ENCODE measurements around the gene BCL11A.

The BCL11A gene

DNA sequence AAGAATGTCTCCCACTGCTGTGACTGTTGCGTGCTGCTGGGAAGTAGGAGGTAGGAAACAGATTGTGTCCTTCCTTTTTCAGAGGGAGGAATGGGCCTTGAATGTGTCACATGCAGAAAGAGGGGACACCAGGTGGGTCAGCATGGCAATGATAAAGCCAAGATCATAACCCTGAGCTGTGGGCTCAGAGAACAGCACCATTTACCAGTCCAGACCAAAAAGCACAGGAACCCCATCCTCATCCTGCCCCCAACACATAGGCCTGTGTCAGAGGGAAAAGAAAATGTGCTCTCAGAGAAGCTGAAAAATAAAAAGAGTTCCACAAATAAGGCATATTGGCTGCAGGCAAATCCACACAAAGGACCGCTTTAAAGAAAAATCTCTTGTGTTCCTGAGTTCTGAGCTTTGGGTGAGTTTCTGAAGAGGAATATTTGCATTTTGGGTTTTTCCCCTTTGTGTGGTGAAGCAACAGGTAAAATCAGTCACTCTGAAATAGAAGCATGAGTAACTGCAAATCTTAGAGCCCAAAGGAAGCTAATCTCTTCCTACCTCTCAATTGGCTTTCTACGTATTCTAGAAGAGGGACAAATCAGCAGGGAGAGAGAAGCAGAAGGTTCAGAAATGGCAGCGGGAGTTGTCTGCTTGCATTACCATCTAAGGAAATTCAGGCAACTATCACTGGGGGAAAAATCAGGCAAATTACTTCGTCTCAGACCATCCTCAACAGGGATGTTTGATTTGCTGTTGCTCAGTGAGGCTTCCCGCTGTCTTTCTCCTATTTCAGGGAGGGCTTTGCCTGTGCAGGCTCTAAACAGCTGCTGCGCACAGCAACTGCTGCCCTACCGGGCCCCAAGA, 106.8 kb downstream of the BCL11A start:
- Mint-ChIP-seq H3K4me1 (no peaks in the 10 kb centered on the region), H3K36me3 (no peaks in the 10 kb centered on the region), H3K27ac (no peak overlapping the region), H3K4me3 (no peak overlapping the region), H3K9me3 (no peaks in the 10 kb centered on the region)
- ATAC-seq (no peak), DNase-seq (ENCODE audit: low spot score in 2 of 2) (no peak)

DNA sequence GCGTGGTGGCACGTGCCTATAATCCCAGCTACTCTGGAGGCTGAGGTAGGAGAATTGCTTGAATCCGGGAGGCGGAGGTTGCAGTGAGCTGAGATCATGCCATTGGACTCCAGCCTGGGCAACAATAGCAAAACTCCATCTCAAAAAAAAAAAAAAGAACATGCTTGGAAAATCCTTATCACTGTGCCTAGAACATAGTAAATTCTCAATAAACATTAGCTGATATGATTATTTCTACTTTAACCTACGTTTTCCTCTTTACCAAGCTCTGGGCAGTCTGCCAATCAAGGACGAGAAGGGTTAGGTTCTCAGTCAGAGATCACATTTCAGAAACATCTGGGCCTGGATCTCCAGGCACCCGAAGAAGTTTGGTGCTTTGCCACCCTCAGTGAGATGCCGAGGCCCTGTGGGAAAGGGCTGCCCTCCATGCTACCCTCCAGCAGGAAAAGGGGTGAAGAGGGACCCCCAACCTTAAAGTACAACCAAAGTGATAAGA, 107.7 kb downstream of the BCL11A start:
- H3K4me1 Mint-ChIP-seq, result no peaks in the 10 kb centered on the region
- no peak overlapping the region for H3K4me3 Mint-ChIP-seq
- H3K9me3 Mint-ChIP-seq, result no peaks in the 10 kb centered on the region
- H3K36me3 Mint-ChIP-seq, result no peaks in the 10 kb centered on the region
- H3K27ac Mint-ChIP-seq, result no peak overlapping the region
- ATAC-seq, result no peak
- no peak for DNase-seq (ENCODE audit: low spot score in 2 of 2)

DNA sequence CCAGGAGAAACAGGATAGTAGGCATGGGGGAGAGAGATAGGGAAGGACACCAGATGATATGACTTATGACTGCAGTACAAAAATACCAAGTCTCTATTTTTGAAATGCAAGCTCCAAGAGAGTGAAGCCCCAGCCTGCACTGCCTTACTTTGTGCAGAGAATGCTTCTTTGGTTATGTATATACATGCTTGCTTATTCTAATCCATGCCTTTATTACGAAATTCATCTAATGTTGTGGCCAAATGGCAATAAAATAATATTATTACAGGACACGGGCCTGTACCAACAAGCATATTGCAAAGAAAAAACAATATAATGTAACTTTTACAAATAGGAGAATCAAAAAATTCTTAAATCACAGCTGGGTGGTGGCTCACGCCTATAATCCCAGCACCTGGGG, 110.8 kb downstream of the BCL11A start:
- no peak overlapping the region for H3K27ac Mint-ChIP-seq
- no peaks in the 10 kb centered on the region for H3K9me3 Mint-ChIP-seq
- H3K4me3 Mint-ChIP-seq, result no peak overlapping the region
- no peaks in the 10 kb centered on the region for H3K4me1 Mint-ChIP-seq
- ATAC-seq, result no peak
- DNase-seq (ENCODE audit: low spot score in 2 of 2), result no peak
- H3K36me3 Mint-ChIP-seq, result no peaks in the 10 kb centered on the region

DNA sequence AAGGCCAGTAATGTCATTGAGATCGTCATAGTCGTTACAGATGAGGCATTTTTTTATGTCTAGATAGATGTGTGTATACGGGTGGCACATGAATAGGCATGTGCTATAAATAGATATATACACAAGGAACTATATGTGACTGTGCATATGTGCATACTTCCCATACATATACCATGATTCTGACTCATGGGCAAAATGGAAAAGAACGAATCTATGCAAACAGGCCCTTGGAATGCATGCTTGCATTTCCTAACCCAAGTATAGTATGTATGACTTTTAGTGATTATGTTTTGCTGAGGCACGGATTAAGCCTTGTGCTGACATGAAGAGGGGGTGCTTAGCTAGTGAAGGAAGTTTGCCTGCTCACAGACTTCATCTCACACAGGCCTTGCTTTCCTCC, 111.7 kb downstream of the BCL11A start:
- H3K36me3 Mint-ChIP-seq, result no peaks in the 10 kb centered on the region
- no peaks in the 10 kb centered on the region for H3K4me1 Mint-ChIP-seq

DNA sequence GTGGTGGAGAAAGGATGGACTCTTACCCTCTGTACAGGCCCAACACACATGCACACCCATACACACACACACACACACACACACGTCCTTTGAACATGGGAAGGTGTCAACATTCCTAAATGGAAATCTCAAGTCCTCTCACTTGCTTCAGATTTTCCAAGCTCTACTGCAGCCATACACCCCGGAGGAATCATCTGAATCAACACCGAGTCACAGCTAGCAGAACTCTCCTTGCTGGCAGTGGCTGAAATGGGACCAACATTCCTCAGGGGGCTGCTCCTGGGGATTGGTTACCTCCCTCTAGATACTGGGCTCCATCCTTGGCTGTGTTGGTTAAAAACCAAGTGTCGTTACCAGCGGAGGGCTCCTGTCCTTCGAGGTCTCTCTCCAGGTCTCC, 112.7 kb downstream of the BCL11A start:
- H3K4me3 Mint-ChIP-seq, result no peak overlapping the region
- no peaks in the 10 kb centered on the region for H3K4me1 Mint-ChIP-seq
- no peak for DNase-seq (ENCODE audit: low spot score in 2 of 2)
- ATAC-seq, result no peak
- no peaks in the 10 kb centered on the region for H3K36me3 Mint-ChIP-seq
- no peaks in the 10 kb centered on the region for H3K9me3 Mint-ChIP-seq
- no peak overlapping the region for H3K27ac Mint-ChIP-seq

More for the DNA sequence above, 111.7 kb downstream of the BCL11A start:
- ATAC-seq (no peak), DNase-seq (ENCODE audit: low spot score in 2 of 2) (no peak)
- no peaks in the 10 kb centered on the region for H3K9me3 Mint-ChIP-seq
- H3K27ac Mint-ChIP-seq, result no peak overlapping the region
- H3K4me3 Mint-ChIP-seq, result no peak overlapping the region

DNA sequence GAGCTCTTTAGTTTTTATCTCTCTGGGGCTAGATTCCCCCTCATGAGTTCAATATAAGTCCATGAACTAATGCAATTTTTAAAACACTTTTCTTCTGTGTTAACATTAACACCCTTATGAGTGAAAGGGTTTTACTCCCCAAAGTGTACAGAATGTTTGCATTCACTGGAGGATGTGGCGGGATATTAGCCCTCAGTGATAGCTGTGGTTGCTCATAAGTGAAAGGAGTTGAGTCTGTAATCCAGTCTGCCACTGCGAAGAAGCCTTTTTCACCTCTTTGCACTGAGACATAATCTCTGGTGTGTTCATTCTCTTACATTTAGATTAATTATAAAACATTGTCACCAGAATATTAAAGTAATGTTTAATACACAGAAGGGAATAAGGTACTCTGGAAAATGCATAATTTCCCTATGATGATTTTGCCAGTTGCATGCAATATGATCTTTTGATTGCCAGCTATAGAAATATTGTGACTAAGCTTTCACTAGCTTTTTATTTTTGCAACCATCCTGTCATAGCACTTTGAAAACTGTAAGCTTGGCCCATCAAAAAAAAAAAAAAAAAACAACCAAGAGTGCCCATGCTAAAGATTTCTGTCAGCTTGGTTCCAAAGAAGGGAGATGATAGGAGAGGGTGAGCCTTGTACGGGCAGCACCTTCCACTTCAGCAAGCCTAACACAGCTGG, 113.2 kb downstream of the BCL11A start:
- no peaks in the 10 kb centered on the region for H3K4me1 Mint-ChIP-seq
- no peak overlapping the region for H3K4me3 Mint-ChIP-seq
- H3K36me3 Mint-ChIP-seq, result no peaks in the 10 kb centered on the region

DNA sequence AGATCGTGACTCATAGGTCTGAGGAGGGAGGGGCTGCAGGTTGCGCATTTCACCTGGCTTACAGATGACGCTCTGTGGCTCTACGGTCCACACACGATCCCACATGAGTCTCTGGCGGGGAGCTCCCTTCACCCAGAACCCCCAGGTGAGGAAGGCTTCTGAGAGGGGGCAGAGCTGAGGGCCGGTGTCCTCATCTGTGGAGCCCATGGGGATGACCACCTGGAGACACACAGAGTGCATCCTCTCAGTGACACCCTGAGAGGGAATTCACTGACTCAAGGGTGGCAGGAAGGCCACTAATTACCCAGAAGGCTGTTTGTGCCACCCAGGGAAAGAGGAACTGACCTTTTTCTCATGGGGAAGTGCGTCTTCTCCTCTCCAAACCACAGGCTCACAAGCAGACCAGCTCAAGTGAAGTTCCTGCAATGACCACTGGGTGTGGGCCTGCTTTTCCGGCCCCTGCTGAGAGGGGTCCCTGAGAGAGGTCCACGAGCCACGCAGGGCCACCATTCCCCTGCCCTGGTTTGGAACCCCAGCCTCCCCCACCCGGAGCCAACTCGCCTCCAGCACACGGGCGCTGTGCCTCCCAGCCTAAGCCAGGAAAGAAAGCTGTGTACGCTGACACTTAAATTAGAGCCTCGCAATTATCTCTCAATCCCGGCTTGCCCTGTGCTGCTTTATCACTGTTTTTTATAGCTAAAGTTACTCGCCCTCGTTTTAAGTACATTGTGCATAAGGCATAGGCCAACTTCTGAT, 114.1 kb downstream of the BCL11A start:
- no peaks in the 10 kb centered on the region for H3K4me1 Mint-ChIP-seq
- ATAC-seq (peak; percentile 43), DNase-seq (ENCODE audit: low spot score in 2 of 2) (no peak)
- H3K4me3 Mint-ChIP-seq, result no peak overlapping the region
- H3K9me3 Mint-ChIP-seq, result no peaks in the 10 kb centered on the region
- H3K36me3 Mint-ChIP-seq, result no peaks in the 10 kb centered on the region
- H3K27ac Mint-ChIP-seq, result no peak overlapping the region

More for the DNA sequence above, 113.2 kb downstream of the BCL11A start:
- H3K27ac Mint-ChIP-seq, result no peak overlapping the region
- ATAC-seq (no peak), DNase-seq (ENCODE audit: low spot score in 2 of 2) (no peak)
- no peaks in the 10 kb centered on the region for H3K9me3 Mint-ChIP-seq

DNA sequence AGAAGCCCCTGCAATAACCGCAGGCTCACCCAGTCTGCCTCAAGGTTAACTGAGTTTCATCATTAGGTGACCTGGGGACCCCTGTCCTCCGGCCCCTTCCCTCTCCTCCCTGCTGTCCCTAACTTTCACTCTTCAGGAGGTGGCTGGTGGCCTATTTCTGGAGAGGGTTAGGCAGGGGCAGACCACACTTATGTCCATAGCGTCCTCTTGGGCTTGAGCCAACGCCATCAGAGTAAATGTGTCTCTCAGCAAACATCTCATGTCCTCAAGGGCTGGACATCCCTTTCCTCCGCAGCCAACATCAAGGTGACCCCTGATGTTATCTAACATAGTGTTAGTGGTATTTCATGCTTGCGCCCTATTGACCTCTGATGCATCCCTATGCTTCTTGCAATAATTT, 114.8 kb downstream of the BCL11A start:
- ATAC-seq (no peak), DNase-seq (ENCODE audit: low spot score in 2 of 2) (no peak)
- H3K4me3 Mint-ChIP-seq, result no peak overlapping the region
- no peak overlapping the region for H3K27ac Mint-ChIP-seq
- H3K9me3 Mint-ChIP-seq, result no peaks in the 10 kb centered on the region
- H3K36me3 Mint-ChIP-seq, result no peaks in the 10 kb centered on the region
- no peaks in the 10 kb centered on the region for H3K4me1 Mint-ChIP-seq

DNA sequence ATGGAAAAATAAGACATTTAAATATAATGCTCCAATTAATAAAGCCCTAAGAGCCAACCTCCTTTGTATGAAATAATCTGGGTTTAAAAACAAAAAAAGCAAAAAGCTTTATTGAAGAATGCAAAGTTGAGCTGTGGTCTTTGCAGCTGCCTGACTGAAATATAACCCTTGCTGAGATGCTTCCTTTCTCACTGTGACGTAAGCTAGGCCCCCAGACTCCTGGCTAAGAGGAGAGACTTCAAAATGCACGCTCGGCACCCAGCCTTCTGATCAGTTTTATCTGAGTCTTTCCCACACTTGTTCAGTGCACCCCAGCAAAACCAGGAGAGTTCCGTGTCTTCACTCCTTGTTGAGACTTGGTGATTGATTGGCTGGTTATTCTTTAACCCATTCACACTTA, 115.3 kb downstream of the BCL11A start:
- DNase-seq (ENCODE audit: low spot score in 2 of 2) (no peak), ATAC-seq (no peak)
- Mint-ChIP-seq H3K4me3 (no peak overlapping the region), H3K4me1 (no peaks in the 10 kb centered on the region), H3K36me3 (no peaks in the 10 kb centered on the region), H3K27ac (no peak overlapping the region), H3K9me3 (no peaks in the 10 kb centered on the region)

DNA sequence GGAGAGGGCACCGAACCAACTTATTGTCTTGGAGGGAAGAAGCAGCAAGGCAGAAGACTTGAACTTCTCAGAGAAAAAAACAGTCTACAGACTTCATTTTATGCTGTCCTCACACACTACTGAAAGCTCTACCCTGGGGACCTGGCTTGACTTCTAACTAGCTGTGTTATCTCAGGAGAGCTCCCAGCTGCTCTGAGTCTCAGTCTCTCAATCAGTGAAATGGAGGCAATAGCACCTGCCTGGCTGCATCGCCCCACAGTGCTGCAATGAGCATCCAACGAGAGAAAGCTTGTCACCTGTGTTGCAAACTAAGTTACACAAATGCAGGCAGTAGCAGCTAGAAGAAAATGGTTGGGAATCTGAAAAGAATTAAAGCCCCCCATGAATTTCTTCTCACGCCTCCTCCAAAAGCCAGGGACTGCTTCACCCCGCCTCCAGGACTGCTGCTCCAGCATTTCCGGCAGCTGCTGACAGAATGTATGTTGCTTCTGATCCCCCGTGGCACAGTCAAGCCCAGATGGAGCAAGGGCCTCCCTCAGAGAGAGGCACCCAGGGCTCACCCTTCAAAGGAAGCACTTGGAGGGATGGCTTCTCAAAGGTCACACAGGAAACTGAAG, 116.3 kb downstream of the BCL11A start:
- no peak overlapping the region for H3K27ac Mint-ChIP-seq
- no peaks in the 10 kb centered on the region for H3K4me1 Mint-ChIP-seq
- no peak overlapping the region for H3K4me3 Mint-ChIP-seq
- ATAC-seq (no peak), DNase-seq (ENCODE audit: low spot score in 2 of 2) (no peak)
- H3K9me3 Mint-ChIP-seq, result no peaks in the 10 kb centered on the region
- no peaks in the 10 kb centered on the region for H3K36me3 Mint-ChIP-seq

DNA sequence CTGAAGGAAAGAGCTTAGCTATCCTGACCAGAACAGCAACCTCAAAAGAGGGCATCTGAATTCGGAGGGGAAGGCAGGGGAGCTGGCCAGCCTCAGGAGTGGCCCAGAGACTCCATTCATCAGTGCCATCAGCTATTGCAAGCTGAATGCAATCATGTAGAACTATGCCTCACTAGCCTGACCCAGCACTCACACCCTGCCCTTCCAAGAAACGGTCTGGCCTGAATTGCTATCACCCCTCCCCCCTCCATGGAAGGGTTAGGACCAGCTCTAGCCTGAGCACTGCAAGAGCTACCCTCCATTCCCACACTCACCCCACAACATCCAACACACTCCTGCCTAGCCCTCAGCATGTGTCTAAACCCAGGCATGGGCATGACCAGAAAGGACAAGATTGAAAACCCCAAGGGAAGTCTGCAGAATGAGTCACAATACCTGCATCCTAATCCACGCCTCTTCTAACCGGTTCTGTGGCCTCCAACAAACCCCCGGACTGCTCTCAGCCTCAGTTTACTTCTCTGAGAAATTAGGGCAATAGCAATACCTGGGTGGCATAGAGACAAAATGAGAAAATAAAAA, 120.3 kb downstream of the BCL11A start:
- ATAC-seq (peak; percentile 46), DNase-seq (ENCODE audit: low spot score in 2 of 2) (no peak)
- H3K4me3 Mint-ChIP-seq, result no peak overlapping the region
- no peak overlapping the region for H3K27ac Mint-ChIP-seq
- H3K9me3 Mint-ChIP-seq, result no peaks in the 10 kb centered on the region
- H3K4me1 Mint-ChIP-seq, result no peaks in the 10 kb centered on the region
- H3K36me3 Mint-ChIP-seq, result no peaks in the 10 kb centered on the region

DNA sequence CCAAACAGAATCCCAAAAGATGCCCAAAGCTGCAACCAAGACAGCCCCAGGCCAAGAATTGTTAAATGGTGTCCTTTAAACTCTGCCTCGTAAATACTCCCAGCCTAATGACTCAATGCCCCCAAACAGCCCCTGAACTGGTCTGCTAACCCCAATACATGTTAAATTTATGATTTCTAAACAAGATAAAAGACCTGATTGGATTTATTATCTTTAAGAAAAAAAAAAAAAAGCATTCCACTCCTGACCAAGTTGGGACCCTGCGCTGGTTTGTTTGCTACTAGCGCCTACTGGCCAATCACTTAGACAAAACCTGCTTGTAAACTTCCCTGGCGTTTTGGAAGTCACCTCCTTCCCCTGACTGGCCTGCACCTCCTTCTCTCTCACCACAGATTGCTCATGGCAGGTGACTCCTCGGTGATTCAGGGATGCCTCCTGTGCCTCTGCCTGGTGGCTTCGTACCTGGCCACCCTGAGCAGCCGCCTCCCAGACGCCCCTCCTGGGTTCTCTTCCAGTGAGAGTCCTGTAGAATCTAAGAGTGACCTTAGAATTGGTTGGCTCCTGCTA, 121.3 kb downstream of the BCL11A start:
- Mint-ChIP-seq H3K4me3 (no peak overlapping the region), H3K4me1 (no peaks in the 10 kb centered on the region), H3K27ac (no peak overlapping the region), H3K36me3 (no peaks in the 10 kb centered on the region), H3K9me3 (no peaks in the 10 kb centered on the region)
- no peak for DNase-seq (ENCODE audit: low spot score in 2 of 2)
- no peak for ATAC-seq

DNA sequence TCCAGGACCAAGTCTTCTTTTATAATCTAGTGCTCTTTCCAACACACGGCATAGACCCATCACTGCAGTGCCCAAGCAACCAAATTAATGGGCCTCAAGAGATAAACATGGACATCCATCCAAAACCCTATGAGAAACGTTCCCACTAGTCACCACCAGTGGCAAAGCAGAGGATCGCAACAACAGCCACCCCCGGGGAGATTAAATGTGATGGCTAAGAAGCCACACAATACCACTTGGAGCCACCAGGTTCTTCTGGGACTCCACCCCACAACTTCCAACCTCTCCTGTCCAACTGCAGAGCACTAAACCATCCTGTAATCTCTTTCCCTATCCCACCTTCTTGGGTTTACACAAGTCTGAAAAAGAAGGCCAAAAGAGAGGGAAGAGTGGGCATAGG, 123.8 kb downstream of the BCL11A start:
- ATAC-seq (no peak), DNase-seq (ENCODE audit: low spot score in 2 of 2) (no peak)
- H3K4me3 Mint-ChIP-seq, result no peak overlapping the region
- H3K9me3 Mint-ChIP-seq, result no peaks in the 10 kb centered on the region
- H3K36me3 Mint-ChIP-seq, result no peaks in the 10 kb centered on the region
- no peaks in the 10 kb centered on the region for H3K4me1 Mint-ChIP-seq
- no peak overlapping the region for H3K27ac Mint-ChIP-seq

DNA sequence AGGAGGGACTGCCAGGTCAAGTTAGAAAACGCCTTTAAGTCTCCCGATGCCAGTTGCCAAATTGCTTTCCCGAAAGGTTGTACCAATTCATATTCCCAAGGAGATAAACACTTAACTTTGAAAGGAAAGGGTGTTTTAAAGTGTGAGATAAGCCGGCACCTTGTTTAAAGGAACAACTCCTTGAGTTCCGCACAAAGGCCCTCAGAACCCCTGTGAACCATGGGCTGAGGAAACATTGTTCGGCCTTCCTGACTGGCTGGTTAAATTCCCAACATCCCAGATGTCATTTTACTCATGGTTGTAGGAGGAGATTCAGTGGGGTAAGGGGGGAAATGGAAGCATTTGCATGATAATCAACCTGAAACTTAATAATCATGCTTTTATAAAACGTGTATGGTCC, 126.6 kb downstream of the BCL11A start:
- Mint-ChIP-seq H3K4me3 (no peak overlapping the region), H3K36me3 (no peaks in the 10 kb centered on the region), H3K27ac (no peak overlapping the region), H3K4me1 (no peaks in the 10 kb centered on the region), H3K9me3 (no peaks in the 10 kb centered on the region)
- DNase-seq (ENCODE audit: low spot score in 2 of 2), result no peak
- no peak for ATAC-seq

DNA sequence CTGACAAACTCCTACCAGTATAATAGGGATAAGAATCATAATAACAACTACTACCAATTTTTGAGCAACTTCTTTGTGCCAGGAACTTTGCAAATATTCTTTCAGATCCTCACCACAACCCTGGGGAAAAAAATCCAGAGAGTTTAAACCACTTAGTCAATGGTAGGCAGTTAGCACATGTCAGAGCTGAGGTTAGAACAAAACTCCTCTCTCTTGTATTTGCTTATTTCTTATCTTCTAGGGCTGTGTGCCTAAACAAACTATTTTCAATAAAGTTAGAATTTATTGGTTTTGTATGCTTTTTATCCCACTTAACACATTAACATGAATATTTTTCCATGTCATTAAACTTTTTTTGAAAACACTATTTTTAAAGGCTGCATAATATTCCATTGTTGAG, 127.1 kb downstream of the BCL11A start:
- Mint-ChIP-seq H3K27ac (no peak overlapping the region), H3K4me3 (no peak overlapping the region), H3K4me1 (no peaks in the 10 kb centered on the region)

More for the DNA sequence above, 127.1 kb downstream of the BCL11A start:
- no peak for ATAC-seq
- no peak for DNase-seq (ENCODE audit: low spot score in 2 of 2)
- H3K9me3 Mint-ChIP-seq, result no peaks in the 10 kb centered on the region
- no peaks in the 10 kb centered on the region for H3K36me3 Mint-ChIP-seq
